ENCODE results near the gene CHMP4B. TPM values are rescaled to one million over a fixed set of nuclear protein-coding genes. Genes with fewer than 3 reads are reported as not detected.
A peak's percentile ranks its signal among the peaks of the same experiment; 100 is the strongest.

Gene CHMP4B
- polyA plus RNA-seq, 2 of the 4 experiments (the other 2 are of a cell fraction): 81.3 to 104 TPM

- 2% methylated on average over 14 of the region's 14 CpGs for WGBS (ENCODE audit: missing lambda C conversion rate)
- peak overlapping the region; percentile 76 for H3K4me3 ChIP-seq
- POLR2A ChIA-PET: interaction anchor here (0.6 to 3.5 kb wide), 8 partner anchors 8 to 300 kb away, joined by 3 to 14 read pairs (median 4); partner anchors contain the start of genes EIF2S2, RALY and ZNF341
- H3K4me1 ChIP-seq: peaks cover 23% of the 10 kb centered on the region
- no peaks in the 10 kb centered on the region for H3K9me3 ChIP-seq
- FAIRE-seq (no peak), DNase-seq (ENCODE audit: low read depth in 1 of 2, low spot score in 1 of 2) (peak; percentile 62 to 77), ATAC-seq (peak; percentile 57 to 67)
- peak overlapping the region; percentile 93 for H3K4me2 ChIP-seq
- TF ChIP-seq FOSL2 (IDR thresholded peaks at IDR 0.05): no peak; the same call in 1 of the 2 replicates
- peak; percentile 89 for TF ChIP-seq FOSL2 (CRISPR knock-in tag; IDR thresholded peaks at IDR 0.05)
- no peak for TF ChIP-seq KDM5A (IDR thresholded peaks at IDR 0.05)
- TF ChIP-seq CEBPB (IDR thresholded peaks at IDR 0.05): peak in 1 of 2 experiments; percentile 56; a peak in 2 of 4 replicates
- peak; percentile 60 for TF ChIP-seq JUNB (IDR thresholded peaks at IDR 0.05)
- TF ChIP-seq ATOH8 (CRISPR knock-in tag; IDR thresholded peaks at IDR 0.05; ENCODE audit: low read depth): no peak
- no peak for TF ChIP-seq RARB (CRISPR knock-in tag; IDR thresholded peaks at IDR 0.05)
- H3K27ac ChIP-seq: peak overlapping the region; percentile 88 to 94
- CTCF ChIA-PET: interaction anchor here (0.8 to 1.9 kb wide), 4 partner anchors 14 to 317 kb away, joined by 3 to 7 read pairs (median 5); partner anchors contain the start of gene ZNF341
Observed at GRCh38 chr20:33812152-33812849, 1.2 kb downstream of the CHMP4B start.

GRCh38 chr20:33812908-33813462 is 1.8 kb downstream of the CHMP4B start:
- DNase-seq (ENCODE audit: low read depth in 1 of 2, low spot score in 1 of 2) (peak in 1 of 2 experiments; percentile 42), FAIRE-seq (no peak), ATAC-seq (peak in 1 of 2 experiments; percentile 13; a peak in 1 of 6 replicates)
- Histone ChIP-seq H3K4me2 (peak overlapping the region; percentile 93), H3K9me3 (no peaks in the 10 kb centered on the region), H3K4me3 (peak overlapping the region; percentile 76), H3K4me1 (peaks cover 23% of the 10 kb centered on the region), H3K27ac (peak overlapping the region; percentile 88 to 94)
- 19% methylated on average over 10 of the region's 10 CpGs for WGBS (ENCODE audit: missing lambda C conversion rate)
- TF ChIP-seq HEYL (CRISPR knock-in tag; IDR thresholded peaks at IDR 0.05) (no peak), KDM5A (IDR thresholded peaks at IDR 0.05) (no peak), NPAS2 (CRISPR knock-in tag; IDR thresholded peaks at IDR 0.05; ENCODE audit: borderline replicate concordance) (no peak)
- ChIA-PET POLR2A (interaction anchor here (0.6 to 3.5 kb wide), 2 partner anchors 80 to 202 kb away, joined by 4 to 14 read pairs; partner anchors contain the start of gene ZNF341), CTCF (interaction anchor here (0.8 to 1.8 kb wide), 3 partner anchors 15 to 316 kb away, joined by 3 to 5 read pairs (median 5); no protein-coding TSS in a partner anchor)

- 89% methylated on average over 5 of the region's 5 CpGs for WGBS (ENCODE audit: missing lambda C conversion rate)
- ChIA-PET CTCF (interaction anchor here (1.0 kb wide), 1 partner anchor 13 kb away, joined by 3 read pairs; no protein-coding TSS in a partner anchor), POLR2A (no interaction called here)
- FAIRE-seq: no peak
- TF ChIP-seq ZC3H11A (IDR thresholded peaks at IDR 0.05): no peak
- ATAC-seq: no peak
- DNase-seq (ENCODE audit: low read depth in 1 of 2, low spot score in 1 of 2): no peak
- Histone ChIP-seq H3K4me1 (peaks cover 23% of the 10 kb centered on the region), H3K27ac (no peak overlapping the region), H3K4me2 (no peak overlapping the region), H3K9me3 (no peaks in the 10 kb centered on the region), H3K4me3 (no peak overlapping the region)
Observed at GRCh38 chr20:33814238-33814712, 3.1 kb downstream of the CHMP4B start.

- no peak overlapping the region for H3K4me3 ChIP-seq
- POLR2A ChIA-PET: no interaction called here
- no peak overlapping the region for H3K27ac ChIP-seq
- H3K4me2 ChIP-seq: no peak overlapping the region
- no peak for DNase-seq (ENCODE audit: low read depth in 1 of 2, low spot score in 1 of 2)
- no peaks in the 10 kb centered on the region for H3K9me3 ChIP-seq
- FAIRE-seq: no peak
- H3K4me1 ChIP-seq: peaks cover 23% of the 10 kb centered on the region
- 95% methylated on average over 3 of the region's 3 CpGs for WGBS (ENCODE audit: missing lambda C conversion rate)
- no peak for ATAC-seq
- CTCF ChIA-PET: no interaction called here
- no peak for TF ChIP-seq HMGXB4 (CRISPR knock-in tag; IDR thresholded peaks at IDR 0.05; ENCODE audit: borderline replicate concordance)
- no peak for TF ChIP-seq ATOH8 (CRISPR knock-in tag; IDR thresholded peaks at IDR 0.05; ENCODE audit: low read depth)
- no peak for TF ChIP-seq USF2 (IDR thresholded peaks at IDR 0.05)
- TF ChIP-seq NR3C1 (IDR thresholded peaks at IDR 0.05): no peak
- no peak for TF ChIP-seq ZSCAN20 (CRISPR knock-in tag; IDR thresholded peaks at IDR 0.05)
- TF ChIP-seq NPAS2 (CRISPR knock-in tag; IDR thresholded peaks at IDR 0.05; ENCODE audit: borderline replicate concordance): no peak
- no peak for TF ChIP-seq E2F6 (IDR thresholded peaks at IDR 0.05; ENCODE audit: borderline replicate concordance, low read depth)
- no peak for TF ChIP-seq RARB (CRISPR knock-in tag; IDR thresholded peaks at IDR 0.05)
- no peak for TF ChIP-seq RNF2 (IDR thresholded peaks at IDR 0.05; ENCODE audit: borderline replicate concordance, low read depth)
- TF ChIP-seq CTCF (IDR thresholded peaks at IDR 0.05): no peak
- TF ChIP-seq POLR2AphosphoS2 (conservative IDR thresholded peaks at IDR 0.05; ENCODE audit: low read length): no peak
- TF ChIP-seq ZNF302 (CRISPR knock-in tag; IDR thresholded peaks at IDR 0.05): no peak
- TF ChIP-seq EP300 (IDR thresholded peaks at IDR 0.05): no peak
Observed at GRCh38 chr20:33815671-33816070, 4.5 kb downstream of the CHMP4B start.
